GM23338 (cell line): ENCODE measurements around the gene ZNF496.

Experiments
- CREB1 ChIP-seq: fragments of 250-450 bp; sonication (Bioruptor Pico); IDR thresholded peaks from 2 replicates; pipeline ENCODE4 v1.5.0; 2020; ENCODE audit warnings: low read depth, mild to moderate bottlenecking, moderate library complexity
- CTCF ChIP-seq, 2 experiments: fragments of 200-600 bp in 1 of 2; sonication (generic) in 1 of 2; conservative IDR thresholded peaks; 2 replicates each; pipeline versions ENCODE4 v1.5.1 to v1.6.1; 2016 to 2017; ENCODE audit warnings: antibody characterized with exemption in 2 of 2, low read depth in 2 of 2, mild to moderate bottlenecking in 2 of 2, moderate library complexity in 1 of 2
- EZH2 ChIP-seq: fragments of 200-600 bp; sonication (generic); IDR thresholded peaks from one replicate; pipeline ENCODE4 v1.8.0; 2017; ENCODE audit warnings: antibody characterized with exemption, mild to moderate bottlenecking, low read depth; ENCODE audit not compliant: unreplicated experiment
- EZH2phosphoT487 ChIP-seq: fragments of 200-600 bp; sonication (generic); IDR thresholded peaks from one replicate; pipeline ENCODE4 v1.8.1; 2018; ENCODE audit warnings: antibody characterized with exemption; ENCODE audit not compliant: unreplicated experiment
- JUNB ChIP-seq: IDR thresholded peaks from one replicate; pipeline ENCODE4 v1.6.1; 2016; ENCODE audit warnings: antibody characterized with exemption; ENCODE audit not compliant: unreplicated experiment
- NANOG ChIP-seq: IDR thresholded peaks from 2 replicates; pipeline ENCODE4 v1.6.1; 2016; ENCODE audit warnings: antibody characterized with exemption, borderline replicate concordance
- POLR2AphosphoS5 ChIP-seq: IDR thresholded peaks from 2 replicates; pipeline ENCODE4 v1.6.1; 2016; ENCODE audit warnings: antibody characterized with exemption, low read depth
- STAT1 ChIP-seq: IDR thresholded peaks from one replicate; pipeline ENCODE4 v1.6.1; 2016; ENCODE audit warnings: antibody characterized with exemption; ENCODE audit not compliant: unreplicated experiment
- ZNF114 ChIP-seq: fragments of 250-450 bp; sonication (Bioruptor Pico); IDR thresholded peaks from 2 replicates; pipeline ENCODE4 v1.5.0; 2020; ENCODE audit warnings: mild to moderate bottlenecking, moderate library complexity
- TF ChIP-seq, protein P1 (sequence below): IDR thresholded peaks from one replicate; pipeline ENCODE4 v1.6.1; 2018; ENCODE audit warnings: antibody characterized with exemption; ENCODE audit not compliant: unreplicated experiment
- TF ChIP-seq, protein P2 (sequence below): IDR thresholded peaks from 2 replicates; pipeline ENCODE4 v1.6.1; 2016; ENCODE audit warnings: antibody characterized with exemption
- TF ChIP-seq, protein P3 (sequence below): fragments of 250-450 bp; sonication (Bioruptor Pico); IDR thresholded peaks from 2 replicates; pipeline ENCODE4 v1.5.0; 2020; ENCODE audit warnings: mild to moderate bottlenecking, moderate library complexity

GRCh38 chr1:247322442-247322841 lies 9.2 kb downstream of the ZNF496 start:
- TF ChIP-seq CTCF (conservative IDR thresholded peaks at IDR 0.05; ENCODE audit: low read depth in 2 of 2) (no peak), EZH2 (no peak), POLR2AphosphoS5 (no peak), CREB1 (no peak), EZH2phosphoT487 (no peak), STAT1 (no peak), JUNB (no peak), NANOG (no peak), ZNF114 (CRISPR knock-in tag) (no peak)
- TF ChIP-seq, protein P1, sequence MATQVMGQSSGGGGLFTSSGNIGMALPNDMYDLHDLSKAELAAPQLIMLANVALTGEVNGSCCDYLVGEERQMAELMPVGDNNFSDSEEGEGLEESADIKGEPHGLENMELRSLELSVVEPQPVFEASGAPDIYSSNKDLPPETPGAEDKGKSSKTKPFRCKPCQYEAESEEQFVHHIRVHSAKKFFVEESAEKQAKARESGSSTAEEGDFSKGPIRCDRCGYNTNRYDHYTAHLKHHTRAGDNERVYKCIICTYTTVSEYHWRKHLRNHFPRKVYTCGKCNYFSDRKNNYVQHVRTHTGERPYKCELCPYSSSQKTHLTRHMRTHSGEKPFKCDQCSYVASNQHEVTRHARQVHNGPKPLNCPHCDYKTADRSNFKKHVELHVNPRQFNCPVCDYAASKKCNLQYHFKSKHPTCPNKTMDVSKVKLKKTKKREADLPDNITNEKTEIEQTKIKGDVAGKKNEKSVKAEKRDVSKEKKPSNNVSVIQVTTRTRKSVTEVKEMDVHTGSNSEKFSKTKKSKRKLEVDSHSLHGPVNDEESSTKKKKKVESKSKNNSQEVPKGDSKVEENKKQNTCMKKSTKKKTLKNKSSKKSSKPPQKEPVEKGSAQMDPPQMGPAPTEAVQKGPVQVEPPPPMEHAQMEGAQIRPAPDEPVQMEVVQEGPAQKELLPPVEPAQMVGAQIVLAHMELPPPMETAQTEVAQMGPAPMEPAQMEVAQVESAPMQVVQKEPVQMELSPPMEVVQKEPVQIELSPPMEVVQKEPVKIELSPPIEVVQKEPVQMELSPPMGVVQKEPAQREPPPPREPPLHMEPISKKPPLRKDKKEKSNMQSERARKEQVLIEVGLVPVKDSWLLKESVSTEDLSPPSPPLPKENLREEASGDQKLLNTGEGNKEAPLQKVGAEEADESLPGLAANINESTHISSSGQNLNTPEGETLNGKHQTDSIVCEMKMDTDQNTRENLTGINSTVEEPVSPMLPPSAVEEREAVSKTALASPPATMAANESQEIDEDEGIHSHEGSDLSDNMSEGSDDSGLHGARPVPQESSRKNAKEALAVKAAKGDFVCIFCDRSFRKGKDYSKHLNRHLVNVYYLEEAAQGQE = no peak
- TF ChIP-seq, protein P2, sequence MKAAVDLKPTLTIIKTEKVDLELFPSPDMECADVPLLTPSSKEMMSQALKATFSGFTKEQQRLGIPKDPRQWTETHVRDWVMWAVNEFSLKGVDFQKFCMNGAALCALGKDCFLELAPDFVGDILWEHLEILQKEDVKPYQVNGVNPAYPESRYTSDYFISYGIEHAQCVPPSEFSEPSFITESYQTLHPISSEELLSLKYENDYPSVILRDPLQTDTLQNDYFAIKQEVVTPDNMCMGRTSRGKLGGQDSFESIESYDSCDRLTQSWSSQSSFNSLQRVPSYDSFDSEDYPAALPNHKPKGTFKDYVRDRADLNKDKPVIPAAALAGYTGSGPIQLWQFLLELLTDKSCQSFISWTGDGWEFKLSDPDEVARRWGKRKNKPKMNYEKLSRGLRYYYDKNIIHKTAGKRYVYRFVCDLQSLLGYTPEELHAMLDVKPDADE = no peak
- TF ChIP-seq, protein P3, sequence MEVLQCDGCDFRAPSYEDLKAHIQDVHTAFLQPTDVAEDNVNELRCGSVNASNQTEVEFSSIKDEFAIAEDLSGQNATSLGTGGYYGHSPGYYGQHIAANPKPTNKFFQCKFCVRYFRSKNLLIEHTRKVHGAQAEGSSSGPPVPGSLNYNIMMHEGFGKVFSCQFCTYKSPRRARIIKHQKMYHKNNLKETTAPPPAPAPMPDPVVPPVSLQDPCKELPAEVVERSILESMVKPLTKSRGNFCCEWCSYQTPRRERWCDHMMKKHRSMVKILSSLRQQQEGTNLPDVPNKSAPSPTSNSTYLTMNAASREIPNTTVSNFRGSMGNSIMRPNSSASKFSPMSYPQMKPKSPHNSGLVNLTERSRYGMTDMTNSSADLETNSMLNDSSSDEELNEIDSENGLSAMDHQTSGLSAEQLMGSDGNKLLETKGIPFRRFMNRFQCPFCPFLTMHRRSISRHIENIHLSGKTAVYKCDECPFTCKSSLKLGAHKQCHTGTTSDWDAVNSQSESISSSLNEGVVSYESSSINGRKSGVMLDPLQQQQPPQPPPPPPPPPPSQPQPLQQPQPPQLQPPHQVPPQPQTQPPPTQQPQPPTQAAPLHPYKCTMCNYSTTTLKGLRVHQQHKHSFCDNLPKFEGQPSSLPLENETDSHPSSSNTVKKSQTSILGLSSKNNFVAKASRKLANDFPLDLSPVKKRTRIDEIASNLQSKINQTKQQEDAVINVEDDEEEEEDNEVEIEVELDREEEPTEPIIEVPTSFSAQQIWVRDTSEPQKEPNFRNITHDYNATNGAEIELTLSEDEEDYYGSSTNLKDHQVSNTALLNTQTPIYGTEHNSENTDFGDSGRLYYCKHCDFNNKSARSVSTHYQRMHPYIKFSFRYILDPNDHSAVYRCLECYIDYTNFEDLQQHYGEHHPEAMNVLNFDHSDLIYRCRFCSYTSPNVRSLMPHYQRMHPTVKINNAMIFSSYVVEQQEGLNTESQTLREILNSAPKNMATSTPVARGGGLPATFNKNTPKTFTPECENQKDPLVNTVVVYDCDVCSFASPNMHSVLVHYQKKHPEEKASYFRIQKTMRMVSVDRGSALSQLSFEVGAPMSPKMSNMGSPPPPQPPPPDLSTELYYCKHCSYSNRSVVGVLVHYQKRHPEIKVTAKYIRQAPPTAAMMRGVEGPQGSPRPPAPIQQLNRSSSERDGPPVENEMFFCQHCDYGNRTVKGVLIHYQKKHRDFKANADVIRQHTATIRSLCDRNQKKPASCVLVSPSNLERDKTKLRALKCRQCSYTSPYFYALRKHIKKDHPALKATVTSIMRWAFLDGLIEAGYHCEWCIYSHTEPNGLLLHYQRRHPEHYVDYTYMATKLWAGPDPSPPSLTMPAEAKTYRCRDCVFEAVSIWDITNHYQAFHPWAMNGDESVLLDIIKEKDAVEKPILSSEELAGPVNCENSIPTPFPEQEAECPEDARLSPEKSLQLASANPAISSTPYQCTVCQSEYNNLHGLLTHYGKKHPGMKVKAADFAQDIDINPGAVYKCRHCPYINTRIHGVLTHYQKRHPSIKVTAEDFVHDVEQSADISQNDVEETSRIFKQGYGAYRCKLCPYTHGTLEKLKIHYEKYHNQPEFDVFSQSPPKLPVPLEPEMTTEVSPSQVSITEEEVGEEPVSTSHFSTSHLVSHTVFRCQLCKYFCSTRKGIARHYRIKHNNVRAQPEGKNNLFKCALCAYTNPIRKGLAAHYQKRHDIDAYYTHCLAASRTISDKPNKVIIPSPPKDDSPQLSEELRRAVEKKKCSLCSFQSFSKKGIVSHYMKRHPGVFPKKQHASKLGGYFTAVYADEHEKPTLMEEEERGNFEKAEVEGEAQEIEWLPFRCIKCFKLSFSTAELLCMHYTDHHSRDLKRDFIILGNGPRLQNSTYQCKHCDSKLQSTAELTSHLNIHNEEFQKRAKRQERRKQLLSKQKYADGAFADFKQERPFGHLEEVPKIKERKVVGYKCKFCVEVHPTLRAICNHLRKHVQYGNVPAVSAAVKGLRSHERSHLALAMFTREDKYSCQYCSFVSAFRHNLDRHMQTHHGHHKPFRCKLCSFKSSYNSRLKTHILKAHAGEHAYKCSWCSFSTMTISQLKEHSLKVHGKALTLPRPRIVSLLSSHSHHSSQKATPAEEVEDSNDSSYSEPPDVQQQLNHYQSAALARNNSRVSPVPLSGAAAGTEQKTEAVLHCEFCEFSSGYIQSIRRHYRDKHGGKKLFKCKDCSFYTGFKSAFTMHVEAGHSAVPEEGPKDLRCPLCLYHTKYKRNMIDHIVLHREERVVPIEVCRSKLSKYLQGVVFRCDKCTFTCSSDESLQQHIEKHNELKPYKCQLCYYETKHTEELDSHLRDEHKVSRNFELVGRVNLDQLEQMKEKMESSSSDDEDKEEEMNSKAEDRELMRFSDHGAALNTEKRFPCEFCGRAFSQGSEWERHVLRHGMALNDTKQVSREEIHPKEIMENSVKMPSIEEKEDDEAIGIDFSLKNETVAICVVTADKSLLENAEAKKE (CRISPR knock-in tag) = no peak
